Stimulated activated CD8-positive, alpha-beta memory T cell treated with anti-CD3 and anti-CD28 coated beads, Interleukin-7, amount 100 ng/mL, for 24 hours (primary cell): ENCODE data around the gene TPD52L1.

ENCODE experiments used
- DNase-seq: peaks from one replicate; pipeline ENCODE4 v3.0.0-alpha.2; 2020; ENCODE audit warnings: low read depth

TPD52L1 gene

DNA sequence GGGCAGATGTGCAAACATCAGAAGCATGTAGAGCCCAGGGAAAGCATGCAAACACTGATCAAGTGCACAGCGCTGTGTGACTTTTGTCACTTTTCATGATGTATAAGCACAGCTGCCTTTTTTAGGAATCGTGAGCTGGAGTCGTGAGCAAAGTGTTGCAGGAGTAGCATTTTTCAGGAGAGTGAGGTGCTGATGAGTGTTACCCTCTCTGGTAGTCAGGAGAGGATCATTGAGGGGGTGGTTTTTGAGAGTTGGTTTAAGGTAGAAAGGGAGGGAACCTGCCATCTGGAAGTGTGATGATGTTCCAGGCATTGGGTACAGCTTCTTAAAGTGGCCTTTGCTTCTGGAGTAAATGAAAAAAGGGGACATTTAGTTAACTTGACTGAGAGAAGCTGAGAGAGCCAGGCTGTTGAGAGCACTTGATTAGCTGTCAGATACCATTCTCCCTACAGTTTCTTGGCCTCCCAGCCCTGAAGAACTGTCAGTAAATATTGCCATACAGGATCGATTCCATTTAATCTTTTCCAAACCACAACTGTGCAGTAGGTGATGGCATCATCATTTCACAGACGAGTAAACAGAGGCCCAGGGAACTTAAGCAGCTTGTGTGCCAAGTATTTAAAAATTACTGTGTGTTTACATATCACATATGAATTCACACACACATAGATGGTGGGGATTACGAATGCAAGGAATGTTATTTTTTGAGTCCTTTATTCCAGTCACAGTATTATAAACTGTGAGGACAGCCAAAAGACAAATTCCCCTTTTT, 28.9 kb downstream of the TPD52L1 start:
- DNase-seq, result no peak

DNA sequence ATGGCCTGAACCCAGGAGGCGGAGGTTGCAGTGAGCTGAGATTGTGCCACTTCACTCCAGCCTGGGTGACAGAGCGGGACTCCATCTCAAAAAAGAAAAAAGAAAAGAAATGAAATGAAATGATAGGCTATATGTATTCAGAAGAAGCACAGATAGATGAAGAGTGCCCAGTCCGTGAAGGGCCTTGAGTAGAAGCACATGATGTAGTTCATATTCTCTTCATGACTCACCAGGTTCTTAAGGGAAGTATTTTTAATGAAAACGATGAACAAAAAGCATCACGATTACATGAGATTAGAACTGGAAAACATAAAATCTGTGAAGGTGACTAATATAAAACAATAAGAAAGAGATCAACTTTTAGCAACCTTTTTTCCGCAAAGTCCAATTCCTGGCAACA, 29.8 kb downstream of the TPD52L1 start:
- DNase-seq, result no peak

DNA sequence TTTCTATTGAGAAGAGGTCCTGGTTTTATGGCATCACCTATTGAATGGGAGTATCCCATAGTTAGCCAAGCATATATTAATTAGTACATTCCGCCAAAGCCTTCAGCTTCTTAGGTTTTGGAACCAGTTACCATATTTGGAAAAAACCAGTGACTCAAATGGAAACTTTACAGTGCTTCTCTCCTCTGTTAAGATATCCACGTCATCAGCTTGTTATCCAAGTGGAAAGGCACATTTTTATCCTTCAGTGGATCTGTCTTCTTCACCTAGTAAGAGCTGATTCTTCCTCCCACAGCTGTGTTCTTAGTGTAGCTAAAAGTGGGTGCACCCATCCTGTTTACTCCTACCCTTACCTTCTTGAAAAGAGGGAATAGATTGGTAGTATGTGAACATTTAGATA, 34.5 kb downstream of the TPD52L1 start:
- DNase-seq, result no peak

DNA sequence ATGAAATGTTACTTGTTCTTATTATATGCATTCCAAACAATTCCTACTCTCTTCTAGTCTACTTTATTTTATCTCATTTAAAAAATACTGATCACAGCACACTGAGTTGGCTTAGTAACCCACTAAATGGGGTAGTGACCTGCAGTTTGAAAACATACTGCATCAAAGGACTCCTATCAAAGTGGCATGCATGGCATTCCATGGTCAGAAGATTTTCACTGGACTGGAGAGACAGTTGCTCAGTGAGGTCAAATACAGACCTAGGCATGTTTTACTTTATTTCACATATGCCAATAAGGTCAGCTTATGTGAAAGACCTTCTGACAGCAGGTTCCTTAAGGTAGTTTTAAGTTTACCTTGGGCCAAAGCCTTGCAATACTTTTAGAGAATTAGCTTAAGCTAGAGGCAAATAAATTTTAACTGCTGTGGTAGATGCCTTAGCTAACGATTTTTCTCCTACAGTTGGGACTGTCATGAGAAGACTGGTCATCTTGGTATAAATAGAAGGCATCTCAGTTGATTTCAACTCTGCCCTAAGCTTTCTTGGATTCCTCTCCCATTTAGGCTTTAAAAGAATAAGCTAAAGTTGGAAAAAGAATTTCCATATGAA, 35.1 kb downstream of the TPD52L1 start:
- DNase-seq, result no peak

DNA sequence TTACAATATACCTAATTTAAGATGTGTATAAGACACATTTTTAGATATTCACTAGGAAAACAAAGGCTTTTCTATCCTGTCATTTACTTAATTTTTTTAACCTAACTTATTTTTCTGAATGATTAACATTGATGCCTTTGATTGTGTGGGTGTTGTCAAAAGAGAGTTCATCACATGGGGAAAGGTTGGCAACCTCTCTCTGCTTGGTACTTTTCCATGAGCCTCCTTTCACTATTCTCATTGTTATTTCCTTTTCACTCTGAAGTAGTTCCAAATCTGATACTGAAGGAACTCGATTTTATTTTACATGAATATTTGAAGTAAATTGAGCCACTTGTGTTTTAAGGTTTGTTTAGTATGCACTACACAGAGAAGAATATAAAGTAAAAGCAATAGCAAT, 35.9 kb downstream of the TPD52L1 start:
- no peak for DNase-seq

DNA sequence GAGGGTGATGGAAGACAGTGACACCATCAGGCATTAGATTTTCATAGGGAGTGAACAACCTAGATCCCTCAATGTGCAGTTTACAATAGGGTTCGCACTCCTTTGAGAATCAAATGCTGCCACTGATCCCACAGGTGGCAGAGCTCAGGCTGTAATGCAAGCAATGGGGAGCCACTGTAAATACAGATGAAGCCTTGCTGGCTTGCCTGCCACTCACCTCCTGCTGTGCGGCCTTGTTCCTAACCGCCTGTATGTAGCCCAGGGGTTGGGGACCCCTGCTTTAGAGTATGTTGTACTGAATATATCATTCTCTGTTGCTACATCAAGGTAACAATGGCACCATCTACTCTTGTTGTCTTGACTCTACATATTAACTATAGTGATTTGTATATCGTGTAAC, 37.1 kb downstream of the TPD52L1 start:
- DNase-seq, result no peak

DNA sequence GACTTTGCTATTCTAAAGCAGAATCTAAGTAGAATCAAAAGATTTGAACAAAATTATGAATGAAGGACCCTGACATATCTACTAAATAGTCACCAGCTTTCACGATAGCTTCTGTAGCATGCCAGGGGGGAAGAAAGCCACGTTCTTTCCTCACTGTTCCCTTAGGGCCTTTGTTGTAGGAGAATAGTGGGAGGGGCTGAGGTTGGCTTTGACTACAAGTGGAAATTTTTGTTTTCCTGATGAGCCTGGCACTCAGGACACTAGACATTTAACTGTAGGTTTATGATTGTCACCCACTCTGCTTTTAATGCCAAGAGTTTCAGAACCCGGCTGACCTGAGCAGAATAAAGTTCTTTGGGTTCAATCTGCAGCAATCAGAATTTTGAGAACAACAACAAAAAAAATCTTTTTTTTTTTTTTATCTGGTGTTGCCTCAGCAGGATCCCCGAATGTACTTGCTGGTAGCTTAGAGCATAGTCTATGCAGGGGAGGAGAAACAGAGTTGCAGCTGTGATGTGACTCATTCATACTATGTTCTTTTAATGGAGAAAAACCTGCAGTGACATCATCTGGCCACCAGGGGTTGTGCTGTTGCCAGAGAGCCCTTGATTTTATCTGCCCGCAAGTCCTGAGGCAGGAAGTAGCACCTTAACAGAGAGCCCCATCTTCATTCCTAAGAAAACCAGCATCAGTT, 38.5 kb downstream of the TPD52L1 start:
- DNase-seq, result peak; percentile 21

DNA sequence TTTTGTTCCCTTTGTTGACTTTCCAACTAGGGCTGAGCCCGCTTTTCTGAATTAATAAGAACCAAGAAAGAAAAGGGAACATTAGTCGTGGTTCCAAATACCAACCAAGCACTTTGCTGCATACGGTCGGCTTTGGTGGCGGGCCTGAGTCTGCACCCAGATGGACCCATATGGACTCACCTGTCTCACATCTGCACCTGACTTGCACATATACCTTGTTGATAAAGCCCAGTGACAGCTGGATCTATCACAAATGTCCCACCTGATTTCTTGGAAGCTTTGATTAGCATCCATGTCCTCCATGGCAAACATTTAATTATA, 39.0 kb downstream of the TPD52L1 start:
- no peak for DNase-seq

DNA sequence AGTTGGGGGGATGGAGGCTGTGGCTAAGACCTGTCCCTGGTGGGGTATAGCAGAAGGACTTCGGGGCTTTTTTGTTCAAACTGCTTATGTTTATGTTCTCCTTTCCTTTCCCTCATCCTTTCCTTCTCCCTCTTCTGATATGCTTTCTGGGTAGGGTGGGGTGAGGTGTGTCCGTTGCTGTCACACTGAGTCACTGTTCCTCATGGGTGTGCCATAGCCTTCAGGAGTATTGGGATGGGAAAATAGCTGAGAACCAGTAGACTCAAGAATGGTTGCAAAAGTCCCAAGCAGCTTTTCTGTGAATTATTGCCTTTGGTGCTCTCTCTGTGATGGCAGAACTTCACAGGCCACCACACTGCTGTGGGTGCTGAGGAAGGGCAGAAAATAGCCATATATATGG, 39.6 kb downstream of the TPD52L1 start:
- no peak for DNase-seq

DNA sequence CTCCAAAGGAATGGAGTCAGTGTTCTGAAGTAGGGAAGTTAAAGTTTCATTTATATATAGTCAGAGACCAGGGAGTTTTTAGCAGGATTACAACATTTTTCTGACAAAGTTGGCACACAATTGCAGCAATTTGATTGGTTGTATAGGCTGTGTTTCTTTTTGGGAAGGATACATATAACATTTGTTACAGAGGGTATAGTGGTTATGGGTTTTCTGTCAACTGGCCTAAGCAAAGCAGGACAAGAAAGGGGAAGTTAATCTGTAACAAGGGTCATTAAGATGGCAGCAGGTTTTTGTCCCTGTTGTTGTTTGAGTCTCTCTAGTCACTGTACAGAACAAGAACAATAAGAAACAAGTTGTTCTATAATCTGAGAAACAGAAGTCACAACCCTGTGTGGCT, 41.4 kb downstream of the TPD52L1 start:
- DNase-seq, result no peak

DNA sequence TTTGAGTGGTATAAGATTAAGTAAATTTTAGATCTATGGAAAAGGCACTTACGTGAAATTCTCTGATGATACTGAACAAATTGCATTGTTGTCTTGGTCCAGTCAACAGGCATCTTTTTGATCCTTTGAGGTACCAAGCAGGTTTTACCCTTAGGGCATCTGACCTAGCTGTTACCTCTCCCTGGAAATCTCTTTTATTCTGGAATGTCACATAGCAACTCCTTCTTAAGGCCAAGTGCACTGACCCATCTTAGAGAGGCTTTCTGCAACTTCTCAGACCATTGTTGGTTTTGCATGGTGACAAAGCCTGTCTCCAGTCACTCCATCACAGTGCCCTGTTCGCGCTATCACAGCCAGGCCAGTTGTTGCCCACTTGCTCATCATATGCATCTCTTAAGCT, 42.0 kb downstream of the TPD52L1 start:
- no peak for DNase-seq

DNA sequence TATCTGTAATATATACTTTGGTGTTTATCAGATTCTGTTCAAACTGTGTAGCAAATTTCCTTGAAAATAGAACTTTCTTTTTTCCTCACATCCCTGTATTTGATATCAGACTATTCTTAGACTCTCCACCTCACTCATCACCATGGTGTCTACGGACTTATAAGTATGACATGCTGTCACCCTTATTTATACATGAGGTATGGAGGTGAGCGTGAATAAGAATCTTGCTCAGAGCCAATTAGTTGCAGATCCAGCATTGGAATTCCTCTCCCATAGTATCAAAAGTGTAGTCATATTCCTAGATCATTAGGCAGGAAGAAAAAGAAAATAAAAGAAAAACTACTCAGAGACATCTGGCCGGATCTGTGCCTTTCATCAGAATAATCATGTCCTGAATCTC, 43.0 kb downstream of the TPD52L1 start:
- DNase-seq, result no peak

DNA sequence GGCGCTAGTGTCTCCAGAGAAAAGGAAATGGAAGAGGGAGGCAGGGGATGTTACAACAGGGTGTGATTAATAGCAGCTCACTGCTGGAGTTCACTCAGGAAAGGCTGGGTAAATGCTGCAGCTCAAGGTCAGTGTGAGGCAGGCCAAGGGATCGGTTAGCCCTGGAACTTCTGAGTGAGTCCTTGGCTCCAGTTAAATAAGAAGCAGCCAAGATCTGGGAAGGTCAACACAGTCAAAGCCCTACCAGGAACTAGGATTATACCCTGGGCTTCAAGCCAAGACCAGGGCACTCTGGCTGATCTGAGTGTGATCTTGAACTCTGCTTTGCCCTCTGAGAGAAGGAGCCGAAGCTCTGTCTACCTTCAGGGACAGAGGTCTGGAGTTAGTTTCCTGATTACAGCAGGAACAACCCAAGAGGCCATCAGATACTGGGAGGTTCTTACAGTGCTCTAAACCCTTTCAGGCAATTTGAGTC, 44.3 kb downstream of the TPD52L1 start:
- DNase-seq, result no peak

DNA sequence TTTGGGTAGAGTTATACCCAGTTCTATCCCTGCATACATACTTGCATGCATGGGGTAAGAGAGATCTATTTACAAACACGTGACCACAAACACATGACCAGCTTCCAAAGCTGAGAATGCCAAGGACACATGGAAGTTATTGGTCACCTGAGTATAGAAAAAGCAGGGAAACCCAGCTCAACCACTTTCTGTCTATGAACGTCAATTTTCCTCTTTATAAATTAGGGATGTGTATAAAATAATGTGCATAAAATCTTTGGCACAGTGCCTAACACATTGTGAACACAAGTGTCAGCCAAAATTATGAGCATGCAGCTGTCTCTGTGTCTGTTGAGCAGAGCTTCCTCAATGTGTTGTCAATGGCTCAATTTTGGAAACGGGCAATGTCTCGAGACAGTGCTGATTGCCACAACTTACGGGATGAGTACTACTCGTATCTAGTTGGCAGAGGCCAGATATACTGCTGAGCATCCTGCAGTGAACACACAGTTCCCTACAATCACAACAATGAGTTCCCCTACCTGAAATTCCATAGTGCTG, 44.9 kb downstream of the TPD52L1 start:
- no peak for DNase-seq

DNA sequence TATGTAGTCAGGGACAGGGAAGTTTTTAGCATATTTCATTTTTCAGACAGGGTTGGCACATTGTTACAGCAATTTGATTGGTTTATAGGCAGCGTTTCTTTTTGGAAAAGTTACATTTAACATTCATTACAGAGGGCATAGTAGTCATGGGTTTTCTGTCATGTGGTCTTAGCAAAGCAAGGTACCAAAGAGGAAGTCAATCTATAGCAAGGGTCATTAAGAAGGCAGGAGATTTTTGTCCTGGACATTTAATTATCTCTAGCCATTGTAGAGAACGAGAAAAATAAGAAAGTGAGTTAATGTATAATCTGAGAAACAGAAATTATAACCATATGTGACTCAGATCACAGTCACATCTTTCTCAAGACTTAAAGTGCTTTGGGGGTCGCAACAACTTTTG, 47.4 kb downstream of the TPD52L1 start:
- no peak for DNase-seq

DNA sequence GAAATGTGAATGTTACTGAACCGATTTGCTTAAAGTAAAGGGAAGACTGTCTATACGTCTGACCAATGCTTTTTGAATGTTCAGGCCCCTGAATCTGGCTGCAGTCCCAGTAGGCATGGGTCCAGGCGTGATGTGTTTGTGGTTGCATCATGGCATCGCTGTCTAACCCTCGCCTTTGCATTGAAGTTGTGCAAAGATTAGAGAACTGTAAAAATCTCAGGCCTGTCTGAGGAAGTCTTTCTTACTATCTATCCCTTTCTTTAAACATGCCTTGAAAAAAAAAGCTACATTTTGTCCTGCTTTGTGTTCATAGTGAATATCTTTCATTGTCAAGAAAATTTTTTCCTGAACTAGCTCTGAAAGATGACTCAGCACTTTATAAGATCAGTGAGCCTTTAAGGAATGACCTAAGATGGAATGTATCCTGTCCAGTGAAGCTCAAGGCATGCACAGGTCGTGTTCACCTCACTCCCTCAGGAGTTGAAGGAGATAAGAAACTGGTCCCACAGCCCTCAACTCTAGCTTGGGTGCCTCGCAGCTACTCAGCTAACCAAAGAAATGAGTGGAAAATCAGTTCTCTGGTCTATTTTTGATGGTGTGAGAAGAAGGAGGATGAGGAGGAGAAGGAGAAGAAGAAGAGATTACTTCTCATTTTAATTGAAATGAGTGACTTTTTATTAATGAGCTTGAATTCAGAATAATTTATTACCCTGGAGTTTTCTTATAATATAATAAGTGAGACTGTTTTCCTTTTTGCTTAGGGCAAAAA, 48.6 kb downstream of the TPD52L1 start:
- no peak for DNase-seq

DNA sequence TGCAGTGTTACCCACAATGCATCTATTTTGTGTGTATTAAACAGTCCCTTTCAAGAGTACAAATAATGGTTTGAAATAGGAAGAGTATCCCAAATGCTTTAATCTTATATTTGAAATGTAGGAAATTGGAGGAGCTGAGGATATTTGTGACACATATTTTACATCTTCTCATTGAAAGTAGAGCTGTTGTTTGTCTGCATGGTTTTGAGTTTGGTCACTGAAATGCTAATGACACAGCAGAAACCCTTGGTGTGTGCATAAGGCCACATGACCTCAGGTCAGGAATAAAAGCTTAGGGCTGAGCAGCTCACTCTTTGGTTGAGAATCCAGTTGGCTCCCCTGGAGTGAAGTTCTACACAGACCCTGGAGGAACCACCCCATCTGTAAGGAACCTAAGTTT, 49.8 kb downstream of the TPD52L1 start:
- no peak for DNase-seq

DNA sequence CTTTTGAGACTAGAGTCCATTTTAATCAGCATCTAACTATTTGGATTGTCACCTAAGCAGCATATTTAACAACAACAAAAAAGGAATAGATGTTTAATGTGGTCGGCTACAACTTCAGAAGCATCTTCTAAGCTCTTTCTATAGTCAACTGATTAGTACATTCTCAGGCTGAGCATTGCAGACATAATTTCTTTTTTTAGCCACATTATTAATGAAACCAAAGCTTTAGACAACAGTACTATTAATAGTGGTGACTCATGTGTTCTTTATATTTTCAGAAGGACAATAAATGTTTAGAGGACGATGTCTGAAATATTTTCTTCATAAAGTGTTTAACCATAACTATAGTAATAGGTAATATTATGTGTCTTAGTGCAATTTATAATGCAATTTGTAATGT, 52.4 kb downstream of the TPD52L1 start:
- no peak for DNase-seq

DNA sequence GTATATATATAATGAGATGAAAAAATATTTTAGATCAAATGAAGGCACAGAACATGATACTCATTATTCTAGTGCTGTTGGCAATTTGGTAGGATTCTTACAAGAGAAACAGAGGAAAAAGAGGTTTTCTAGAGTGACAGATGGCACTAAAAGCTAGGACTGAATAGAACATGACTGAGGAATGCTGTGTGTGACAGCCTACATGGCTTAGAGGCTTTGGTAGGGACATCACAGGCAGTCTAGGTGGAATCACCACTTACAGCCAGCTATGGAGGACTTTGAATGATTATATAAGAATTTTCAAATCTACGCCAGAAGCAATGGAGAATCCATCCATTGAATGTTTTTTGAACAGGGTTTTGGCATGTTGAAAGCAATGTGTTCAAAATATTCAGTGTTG, 52.8 kb downstream of the TPD52L1 start:
- no peak for DNase-seq

DNA sequence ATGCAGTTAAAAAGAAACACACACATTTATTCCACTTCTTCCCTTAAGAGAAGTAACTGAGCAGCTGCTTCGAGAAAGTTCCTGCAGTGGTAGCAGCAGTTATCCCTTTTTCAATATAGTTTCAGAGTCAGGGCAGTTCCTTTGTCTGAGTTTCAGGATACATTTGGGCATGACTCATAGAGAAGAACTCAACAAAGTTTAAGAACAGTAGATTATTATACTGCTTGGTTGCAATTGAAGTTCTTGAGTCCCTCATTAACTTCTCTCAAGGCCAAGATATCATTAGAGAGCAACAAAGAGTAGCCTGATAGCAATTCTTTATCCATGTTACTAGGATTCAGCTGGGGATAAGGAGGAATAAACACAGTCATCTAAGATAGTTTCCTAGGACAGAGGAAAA, 54.4 kb downstream of the TPD52L1 start:
- no peak for DNase-seq

DNA sequence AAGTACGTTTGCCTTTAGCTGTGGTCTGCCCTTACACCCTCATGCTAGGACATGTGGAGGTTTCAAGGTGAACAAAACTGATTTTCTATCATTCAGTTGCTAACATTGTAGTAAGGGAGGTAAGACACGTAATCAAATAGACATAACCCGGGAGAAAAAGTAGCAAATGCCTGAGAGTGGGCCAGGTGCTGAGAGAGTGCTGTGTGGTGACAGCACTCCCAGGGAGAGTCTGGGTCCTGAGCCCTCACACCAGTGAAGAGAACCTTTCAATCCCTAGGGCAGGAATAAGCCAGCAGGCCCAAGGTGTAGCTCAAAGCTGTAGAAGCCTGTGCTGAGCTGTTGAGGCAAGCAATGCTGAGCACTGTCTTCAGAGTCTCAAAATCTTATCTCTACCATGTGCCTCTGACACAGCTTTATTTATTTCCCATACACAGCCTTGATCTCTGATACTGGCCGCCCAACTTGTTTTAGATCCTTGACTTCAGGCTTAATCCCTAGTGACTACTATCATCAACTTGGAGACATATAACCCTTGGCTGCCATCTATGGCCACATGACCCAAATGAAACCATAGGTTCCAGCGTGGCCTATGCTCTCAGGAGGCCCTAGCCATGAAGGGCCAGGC, 55.2 kb downstream of the TPD52L1 start:
- DNase-seq, result no peak

DNA sequence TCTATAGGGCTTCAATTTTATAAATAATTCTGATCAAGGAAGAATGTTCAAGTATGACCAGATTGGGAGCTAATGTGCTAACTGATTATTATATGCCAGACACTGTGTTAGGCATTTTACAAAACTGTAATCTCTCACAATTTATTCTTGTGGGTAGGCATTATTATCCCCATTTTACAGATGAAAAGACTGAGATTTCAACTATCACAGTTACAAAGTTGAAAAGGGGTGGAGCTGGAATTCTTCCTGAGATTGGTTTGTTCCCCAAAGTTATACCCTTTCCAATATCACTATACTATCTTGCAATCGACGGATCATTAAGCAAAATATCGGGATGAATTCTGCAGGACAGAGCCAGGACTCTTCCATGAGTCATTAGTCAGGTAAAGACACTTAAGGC, 57.1 kb downstream of the TPD52L1 start:
- no peak for DNase-seq
